ENCODE measurements around the gene SCUBE1.
"Not testable (repeated sequence)": the region's sequence is repeated elsewhere in the genome, so short reads cannot be mapped to it uniquely, and the experiment has no call there.

SCUBE1 gene

GRCh38 chr22:43288807-43289420 lies 54.3 kb downstream of the SCUBE1 start:
- in situ Hi-C loops (cut with MboI; ENCODE audit: low sequenced_read_pairs), result no loop called here

DNA sequence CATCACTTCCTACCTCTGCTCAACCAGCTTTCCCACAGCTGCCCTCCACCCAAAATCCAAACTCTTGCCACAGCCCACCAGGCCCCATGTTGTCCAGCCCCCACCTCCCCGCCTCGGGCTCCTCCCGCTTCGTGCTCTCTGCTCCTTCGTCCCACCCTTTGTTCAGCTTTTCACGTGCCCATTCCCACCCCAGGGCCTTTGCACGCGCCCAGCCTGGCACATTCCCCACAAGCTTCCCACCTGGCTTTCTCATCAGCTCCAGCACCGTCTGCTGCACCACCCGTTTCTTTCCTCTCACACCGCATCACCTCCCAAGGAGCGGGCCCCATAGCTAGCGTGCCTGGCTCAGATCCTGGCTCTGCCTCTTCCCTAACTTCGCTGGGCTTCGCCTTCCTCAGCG lies 54.8 kb downstream of the SCUBE1 start:
- in situ Hi-C loops (cut with MboI; ENCODE audit: low sequenced_read_pairs), result no loop called here

GRCh38 chr22:43287441-43287840 lies 55.7 kb downstream of the SCUBE1 start:
- in situ Hi-C loops (cut with MboI; ENCODE audit: low sequenced_read_pairs), result no loop called here

DNA sequence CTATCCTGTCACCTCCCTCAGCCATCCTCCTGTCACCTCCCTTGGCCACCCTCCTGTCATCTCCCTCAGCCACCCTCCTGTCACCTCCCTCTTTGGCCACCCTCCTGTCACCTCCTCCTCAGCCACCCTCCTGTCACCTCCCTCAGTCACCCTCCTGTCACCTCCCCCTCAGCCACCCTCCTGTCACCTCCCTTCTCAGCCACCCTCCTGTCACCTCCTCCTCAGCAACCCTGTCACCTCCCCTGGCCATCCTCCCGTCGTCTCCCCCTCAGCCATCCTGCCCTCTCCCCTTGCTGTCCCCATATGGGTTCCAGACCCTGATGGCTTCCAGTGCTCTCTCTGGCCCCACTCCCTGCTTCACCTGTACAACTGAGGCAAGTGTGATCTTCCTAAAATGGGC lies 61.8 kb downstream of the SCUBE1 start:
- in situ Hi-C loops (cut with MboI; ENCODE audit: low sequenced_read_pairs), result no loop called here

- in situ Hi-C loops (cut with MboI; ENCODE audit: low sequenced_read_pairs), result not testable (repeated sequence)
Measured at GRCh38 chr22:43280523-43280886, 62.7 kb downstream of the SCUBE1 start.

- in situ Hi-C loops (cut with MboI; ENCODE audit: low sequenced_read_pairs), result loop anchor here (10.0 kb wide), 1 partner anchor 65 kb away; the partner anchor contains the start of gene SCUBE1
Measured at GRCh38 chr22:43279867-43280522, 63.2 kb downstream of the SCUBE1 start.

DNA sequence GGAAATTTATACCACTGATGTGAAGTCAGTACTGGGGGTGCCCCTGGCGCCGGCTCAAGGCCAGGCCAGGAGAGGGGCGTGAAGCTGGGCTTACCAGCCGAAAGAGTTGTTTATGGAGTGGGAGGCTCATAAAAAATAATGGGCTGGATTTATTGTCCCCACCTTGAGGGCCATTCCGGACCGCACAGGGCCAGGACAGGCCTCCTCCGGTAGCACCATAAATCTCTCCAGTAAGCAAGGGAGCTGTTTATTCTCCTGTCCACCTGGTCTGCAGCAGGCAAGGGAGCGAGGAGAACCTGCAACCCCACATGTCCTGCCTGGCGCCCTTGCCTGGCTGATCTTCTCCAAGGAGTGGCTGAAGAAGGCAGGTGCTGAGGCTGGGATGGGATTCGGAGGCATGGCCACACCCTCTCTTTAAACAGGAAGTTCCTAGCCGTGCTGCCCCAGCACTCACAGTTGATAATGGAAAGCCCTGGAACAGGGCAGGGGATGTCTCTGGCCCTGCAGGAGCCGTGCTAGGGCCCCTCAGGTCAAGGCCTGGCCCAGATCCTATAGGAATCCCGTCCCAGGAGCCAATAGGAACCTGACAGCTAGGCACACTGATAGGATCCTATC lies 65.1 kb downstream of the SCUBE1 start:
- in situ Hi-C loops (cut with MboI; ENCODE audit: low sequenced_read_pairs), result loop anchor here (10.0 kb wide), 1 partner anchor 67 kb away; the partner anchor contains the start of gene SCUBE1

DNA sequence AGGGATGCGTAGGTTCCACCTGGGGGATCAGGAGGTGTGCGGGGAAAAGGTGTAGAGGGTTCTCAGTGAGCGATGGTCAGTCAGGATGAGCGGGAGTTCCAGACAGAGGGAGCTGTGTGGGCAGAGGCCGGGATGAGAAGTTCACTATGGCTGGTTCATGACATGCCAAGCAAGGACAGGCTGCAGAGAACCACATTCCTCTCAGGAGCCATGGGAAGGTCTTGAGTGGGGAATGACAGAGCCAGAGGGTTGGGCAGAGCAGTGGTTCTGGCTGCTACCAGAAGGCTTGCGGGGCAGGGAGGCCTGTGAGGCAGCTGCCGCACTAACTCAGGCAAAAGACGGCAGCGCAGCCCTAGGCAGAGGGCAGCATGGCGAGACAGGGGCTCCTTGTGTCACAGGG lies 66.1 kb downstream of the SCUBE1 start:
- in situ Hi-C loops (cut with MboI; ENCODE audit: low sequenced_read_pairs), result loop anchor here (10.0 kb wide), 1 partner anchor 68 kb away; the partner anchor contains the start of gene SCUBE1

- in situ Hi-C loops (cut with MboI; ENCODE audit: low sequenced_read_pairs), result loop anchor here (10.0 kb wide), 1 partner anchor 68 kb away; the partner anchor contains the start of gene SCUBE1
Measured at GRCh38 chr22:43276321-43276720, 66.9 kb downstream of the SCUBE1 start.

DNA sequence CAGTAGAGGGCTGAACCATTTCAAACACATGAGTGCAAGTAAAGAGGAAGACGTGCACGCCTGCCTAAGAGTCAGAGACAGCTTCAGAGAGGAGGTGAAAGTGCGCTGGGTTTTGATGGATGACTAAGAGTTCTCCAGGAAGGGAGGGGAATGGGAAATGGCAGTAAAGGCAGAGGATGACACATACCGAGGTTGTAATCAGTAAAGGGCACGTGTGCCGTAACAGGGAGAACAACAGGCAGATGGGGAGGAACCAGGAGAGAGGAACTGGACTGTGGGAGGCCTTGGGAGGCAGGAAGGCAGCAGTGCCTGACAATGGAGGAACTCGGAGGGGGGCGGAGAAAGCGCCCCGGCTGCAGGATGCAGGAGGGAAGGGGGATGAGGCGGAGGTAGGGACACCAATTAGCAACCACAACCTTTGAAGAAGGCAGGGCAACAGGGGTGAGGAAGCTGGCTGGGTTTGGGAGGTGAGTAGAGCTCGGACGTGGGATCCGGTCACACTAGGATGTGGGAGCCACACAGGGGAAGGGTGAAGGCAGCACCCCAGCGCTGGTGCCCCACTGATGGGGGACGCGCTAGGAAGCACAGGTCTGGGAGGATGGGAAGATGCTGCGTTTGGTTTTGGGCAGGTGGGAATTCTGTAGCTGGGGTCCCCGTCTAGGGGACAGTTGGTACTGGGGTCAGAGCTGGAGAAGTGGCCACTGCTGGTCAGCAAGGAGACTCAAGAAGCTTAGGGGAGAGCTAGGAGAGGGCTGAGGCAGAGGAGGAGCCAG lies 67.4 kb downstream of the SCUBE1 start:
- in situ Hi-C loops (cut with MboI; ENCODE audit: low sequenced_read_pairs), result loop anchor here (10.0 kb wide), 1 partner anchor 69 kb away; the partner anchor contains the start of gene SCUBE1

GRCh38 chr22:43274595-43275240 lies 68.5 kb downstream of the SCUBE1 start:
- in situ Hi-C loops (cut with MboI; ENCODE audit: low sequenced_read_pairs), result loop anchor here (5.0 to 10.0 kb wide), 2 partner anchors 70 to 108 kb away; partner anchors contain the start of gene SCUBE1

- in situ Hi-C loops (cut with MboI; ENCODE audit: low sequenced_read_pairs), result loop anchor here (5.0 to 10.0 kb wide), 2 partner anchors 71 to 108 kb away; partner anchors contain the start of gene SCUBE1
Measured at GRCh38 chr22:43273902-43274484, 69.2 kb downstream of the SCUBE1 start.

DNA sequence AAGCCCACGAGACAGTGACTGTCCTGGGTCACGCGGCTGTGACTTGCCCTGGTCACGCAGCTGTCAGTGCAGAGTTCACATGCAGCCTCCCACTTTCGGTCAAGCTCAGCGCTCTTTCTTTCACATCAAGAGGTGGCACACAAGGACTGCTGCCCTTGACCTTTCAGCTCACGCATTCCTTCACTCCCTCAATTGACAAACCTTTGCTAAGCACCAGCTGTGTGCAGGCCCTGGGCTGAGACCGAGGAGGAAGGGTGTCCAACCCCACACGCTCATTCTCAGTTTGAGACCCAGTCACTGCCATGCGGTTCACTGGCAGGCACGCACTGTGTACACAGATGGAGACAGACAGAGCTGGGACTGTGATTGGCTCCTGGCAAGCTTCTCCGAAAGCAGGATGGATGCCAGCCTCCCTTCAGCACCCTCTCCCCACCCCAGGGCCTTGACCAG lies 70.3 kb downstream of the SCUBE1 start:
- in situ Hi-C loops (cut with MboI; ENCODE audit: low sequenced_read_pairs), result loop anchor here (5.0 to 10.0 kb wide), 2 partner anchors 72 to 109 kb away; partner anchors contain the start of gene SCUBE1

- in situ Hi-C loops (cut with MboI; ENCODE audit: low sequenced_read_pairs), result loop anchor here (5.0 to 10.0 kb wide), 2 partner anchors 72 to 110 kb away; partner anchors contain the start of gene SCUBE1
Measured at GRCh38 chr22:43272301-43272700, 70.9 kb downstream of the SCUBE1 start.

GRCh38 chr22:43270949-43271348 lies 72.2 kb downstream of the SCUBE1 start:
- in situ Hi-C loops (cut with MboI; ENCODE audit: low sequenced_read_pairs), result loop anchor here (5.0 to 10.0 kb wide), 2 partner anchors 74 to 111 kb away; partner anchors contain the start of gene SCUBE1

GRCh38 chr22:43270314-43270908 lies 72.8 kb downstream of the SCUBE1 start:
- in situ Hi-C loops (cut with MboI; ENCODE audit: low sequenced_read_pairs), result loop anchor here (5.0 to 10.0 kb wide), 2 partner anchors 74 to 112 kb away; partner anchors contain the start of gene SCUBE1

GRCh38 chr22:43269646-43270045 lies 73.5 kb downstream of the SCUBE1 start:
- in situ Hi-C loops (cut with MboI; ENCODE audit: low sequenced_read_pairs), result loop anchor here (5.0 to 10.0 kb wide), 2 partner anchors 75 to 113 kb away; partner anchors contain the start of gene SCUBE1

DNA sequence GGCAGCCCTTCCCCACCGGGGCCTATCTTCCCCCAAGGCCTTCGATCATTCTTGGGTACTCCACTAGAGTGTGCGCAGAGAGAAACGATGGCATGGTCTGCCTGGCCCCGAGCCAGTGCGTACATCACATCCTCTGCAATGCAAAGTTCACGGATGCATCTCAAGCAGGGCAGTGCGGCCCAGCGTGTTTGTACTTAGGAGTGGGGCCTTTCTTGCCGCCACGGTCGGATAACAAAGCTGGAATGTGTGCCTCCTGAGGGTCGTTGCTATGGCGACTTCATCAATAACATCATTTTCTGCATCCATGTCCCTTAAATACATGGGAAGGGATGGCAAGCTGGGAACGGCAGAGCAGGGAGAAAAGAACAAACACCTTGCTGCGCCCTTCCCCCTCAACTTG lies 73.9 kb downstream of the SCUBE1 start:
- in situ Hi-C loops (cut with MboI; ENCODE audit: low sequenced_read_pairs), result no loop called here

- in situ Hi-C loops (cut with MboI; ENCODE audit: low sequenced_read_pairs), result no loop called here
Measured at GRCh38 chr22:43267981-43268660, 75.1 kb downstream of the SCUBE1 start.

Measured in HL-60/S4 (cell line).